ENCODE data around the gene KLHL22.
"Not testable (repeated sequence)": the region's sequence is repeated elsewhere in the genome, so short reads cannot be mapped to it uniquely, and the experiment has no call there.

Gene KLHL22

GRCh38 chr22:20507253-20508066, 11.9 kb upstream of the KLHL22 start, which contains the start of gene MED15:
Gene MED15, plus strand, starts transcription at chr22:20507610. Its CDS starts 69 bp downstream, at chr22:20507679.
- TF ChIP-seq, protein P1, sequence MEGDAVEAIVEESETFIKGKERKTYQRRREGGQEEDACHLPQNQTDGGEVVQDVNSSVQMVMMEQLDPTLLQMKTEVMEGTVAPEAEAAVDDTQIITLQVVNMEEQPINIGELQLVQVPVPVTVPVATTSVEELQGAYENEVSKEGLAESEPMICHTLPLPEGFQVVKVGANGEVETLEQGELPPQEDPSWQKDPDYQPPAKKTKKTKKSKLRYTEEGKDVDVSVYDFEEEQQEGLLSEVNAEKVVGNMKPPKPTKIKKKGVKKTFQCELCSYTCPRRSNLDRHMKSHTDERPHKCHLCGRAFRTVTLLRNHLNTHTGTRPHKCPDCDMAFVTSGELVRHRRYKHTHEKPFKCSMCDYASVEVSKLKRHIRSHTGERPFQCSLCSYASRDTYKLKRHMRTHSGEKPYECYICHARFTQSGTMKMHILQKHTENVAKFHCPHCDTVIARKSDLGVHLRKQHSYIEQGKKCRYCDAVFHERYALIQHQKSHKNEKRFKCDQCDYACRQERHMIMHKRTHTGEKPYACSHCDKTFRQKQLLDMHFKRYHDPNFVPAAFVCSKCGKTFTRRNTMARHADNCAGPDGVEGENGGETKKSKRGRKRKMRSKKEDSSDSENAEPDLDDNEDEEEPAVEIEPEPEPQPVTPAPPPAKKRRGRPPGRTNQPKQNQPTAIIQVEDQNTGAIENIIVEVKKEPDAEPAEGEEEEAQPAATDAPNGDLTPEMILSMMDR (IDR thresholded peaks at IDR 0.05) = no peak
- peak; percentile 91 for DNase-seq (ENCODE audit: low spot score)
- Histone ChIP-seq H3K27ac (peak within 1 kb of the TSS; percentile 96 to 99), H3K4me3 (peak within 1 kb of the TSS; percentile 98)

GRCh38 chr22:20506543-20507252, 11.1 kb upstream of the KLHL22 start:
- TF ChIP-seq, protein P1 (IDR thresholded peaks at IDR 0.05) = no peak
- H3K27ac ChIP-seq = peak overlapping the region; percentile 96 to 99
- peak overlapping the region; percentile 98 for H3K4me3 ChIP-seq
- no peak for DNase-seq (ENCODE audit: low spot score)

GRCh38 chr22:20504293-20504922, 8.8 kb upstream of the KLHL22 start:
- not testable (repeated sequence) for H3K4me3 ChIP-seq; H3K27ac ChIP-seq; DNase-seq (ENCODE audit: low spot score)

GRCh38 chr22:20503816-20504215, 8.2 kb upstream of the KLHL22 start:
- TF ChIP-seq, protein P1 (IDR thresholded peaks at IDR 0.05) = no peak
- Histone ChIP-seq H3K4me3 (no peak overlapping the region), H3K27ac (no peak overlapping the region)
- DNase-seq (ENCODE audit: low spot score) = no peak

GRCh38 chr22:20499769-20500168, 4.2 kb upstream of the KLHL22 start:
- TF ChIP-seq, protein P1 (IDR thresholded peaks at IDR 0.05) = no peak
- Histone ChIP-seq H3K27ac (no peak overlapping the region), H3K4me3 (no peak overlapping the region)
- no peak for DNase-seq (ENCODE audit: low spot score)

DNA sequence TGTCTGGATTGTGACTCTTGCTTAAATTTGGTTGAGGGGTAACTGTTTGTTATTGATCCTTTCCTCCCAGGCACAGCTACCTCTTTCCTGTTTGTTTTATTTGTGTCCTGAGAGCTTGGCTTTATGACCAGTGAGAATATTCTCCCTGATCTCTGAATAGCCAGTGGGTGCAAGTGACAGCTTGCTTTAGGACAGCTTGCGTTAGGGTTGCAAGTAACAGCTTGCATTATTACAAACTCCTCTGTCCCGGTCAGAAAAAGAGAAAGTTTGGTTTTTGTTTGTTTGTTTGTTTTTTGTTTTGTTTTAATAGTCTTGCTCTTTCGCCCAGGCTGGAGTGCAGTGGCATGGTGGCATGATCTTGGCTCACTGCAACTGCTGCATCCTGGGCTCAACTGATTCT, 3.3 kb upstream of the KLHL22 start:
- H3K4me3 ChIP-seq = no peak overlapping the region
- H3K27ac ChIP-seq = no peak overlapping the region
- TF ChIP-seq, protein P1 (IDR thresholded peaks at IDR 0.05) = no peak
- no peak for DNase-seq (ENCODE audit: low spot score)

- TF ChIP-seq, protein P1 (IDR thresholded peaks at IDR 0.05) = no peak
- DNase-seq (ENCODE audit: low spot score) = no peak
These were observed 1.8 kb upstream of the KLHL22 start for GRCh38 chr22:20497426-20497825.

More at GRCh38 chr22:20497426-20497825, 1.8 kb upstream of the KLHL22 start:
- Histone ChIP-seq H3K4me3 (no peak overlapping the region), H3K27ac (no peak overlapping the region)

Data from coronary artery (tissue), 2 donors.